ENCODE results near the gene ACTR1B.
"Not testable (repeated sequence)": the region's sequence is repeated elsewhere in the genome, so short reads cannot be mapped to it uniquely, and the experiment has no call there.

DNA sequence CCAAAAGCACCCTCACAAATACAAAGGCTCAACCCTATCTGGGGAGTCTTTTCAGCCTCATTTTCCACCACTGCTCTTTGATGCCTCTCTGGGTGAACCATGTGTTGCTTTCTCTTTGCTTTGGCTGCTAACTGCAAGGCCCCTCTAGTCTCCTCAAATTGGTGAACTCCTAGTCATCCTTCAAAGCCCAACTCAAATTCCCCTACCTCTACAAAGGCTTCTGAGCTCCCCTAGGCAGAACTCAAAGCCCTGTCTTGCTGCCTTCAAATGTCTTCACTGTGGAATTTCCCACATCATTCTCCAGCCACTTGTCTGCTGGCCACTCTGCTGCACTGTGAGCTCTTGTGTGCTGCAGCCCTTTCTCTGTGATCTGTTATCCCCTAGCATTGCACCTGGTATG, 40.9 kb downstream of the ACTR1B start:
- not testable (repeated sequence) for TF ChIP-seq POLR2A (IDR thresholded peaks at IDR 0.05; ENCODE audit: low read depth, low read length); POLR2AphosphoS5 (IDR thresholded peaks at IDR 0.05; ENCODE audit: low read depth, low read length); PAX5 (IDR thresholded peaks at IDR 0.05; ENCODE audit: insufficient read depth, low read length, severe bottlenecking); TAF1 (IDR thresholded peaks at IDR 0.05; ENCODE audit: low read depth, low read length); SPI1 (IDR thresholded peaks at IDR 0.05; ENCODE audit: low read depth, low read length); POU2F2 (IDR thresholded peaks at IDR 0.05; ENCODE audit: low read depth, low read length)

Data from GM12891 (cell line).